ENCODE results near the gene LIMCH1. TPM values are rescaled to one million over a fixed set of nuclear protein-coding genes. Genes with fewer than 3 reads are reported as not detected.
A peak's percentile ranks its signal among the peaks of the same experiment; 100 is the strongest.
"Not testable (repeated sequence)": the region's sequence is repeated elsewhere in the genome, so short reads cannot be mapped to it uniquely, and the experiment has no call there.

Gene LIMCH1
- total RNA-seq, 8 experiments from 2014 or later = 42.1 to 385 (median 64.6) TPM

GRCh38 chr4:41686893-41687292 lies 148.9 kb downstream of the LIMCH1 start:
- H3K4me3 ChIP-seq = no peak overlapping the region
- no peak for ATAC-seq (replicated peaks in 6 of 8)
- 61 to 100% (median 95%) methylated on average over 3 to 8 of the region's 8 CpGs; no CpG with 5 or more reads in 1 of the 10 experiments for WGBS, 10 experiments
- no peak overlapping the region for H3K27ac ChIP-seq
- H3K4me1 ChIP-seq (replicated peaks in 1 of 2) = no peaks in the 10 kb centered on the region
- in situ Hi-C loops (cut with MboI; ENCODE audit: low pct_unique_long_range_greater_than_20kb in 2 of 9, low sequenced_read_pairs in 9 of 9, unreplicated experiment in 9 of 9) = loop anchor here in 3 of 9 experiments (25.0 kb wide), 1 partner anchor 200 kb away; no protein-coding TSS in a partner anchor

- ATAC-seq (replicated peaks in 6 of 8) = no peak
- Histone ChIP-seq H3K27ac (no peak overlapping the region), H3K4me3 (no peak overlapping the region), H3K4me1 (replicated peaks in 1 of 2) (peaks cover 0 to under 1% of the 10 kb centered on the region in 2 donors)
- in situ Hi-C loops (cut with MboI; ENCODE audit: low pct_unique_long_range_greater_than_20kb in 2 of 9, low sequenced_read_pairs in 9 of 9, unreplicated experiment in 9 of 9) = loop anchor here in 3 of 9 experiments (25.0 kb wide), 1 partner anchor 199 kb away; no protein-coding TSS in a partner anchor
- 80 to 100% (median 89%) methylated on average over 1 to 4 of the region's 5 CpGs; no CpG with 5 or more reads in 2 of the 10 experiments for WGBS, 10 experiments
Measured at GRCh38 chr4:41687971-41688370, 150.0 kb downstream of the LIMCH1 start.

DNA sequence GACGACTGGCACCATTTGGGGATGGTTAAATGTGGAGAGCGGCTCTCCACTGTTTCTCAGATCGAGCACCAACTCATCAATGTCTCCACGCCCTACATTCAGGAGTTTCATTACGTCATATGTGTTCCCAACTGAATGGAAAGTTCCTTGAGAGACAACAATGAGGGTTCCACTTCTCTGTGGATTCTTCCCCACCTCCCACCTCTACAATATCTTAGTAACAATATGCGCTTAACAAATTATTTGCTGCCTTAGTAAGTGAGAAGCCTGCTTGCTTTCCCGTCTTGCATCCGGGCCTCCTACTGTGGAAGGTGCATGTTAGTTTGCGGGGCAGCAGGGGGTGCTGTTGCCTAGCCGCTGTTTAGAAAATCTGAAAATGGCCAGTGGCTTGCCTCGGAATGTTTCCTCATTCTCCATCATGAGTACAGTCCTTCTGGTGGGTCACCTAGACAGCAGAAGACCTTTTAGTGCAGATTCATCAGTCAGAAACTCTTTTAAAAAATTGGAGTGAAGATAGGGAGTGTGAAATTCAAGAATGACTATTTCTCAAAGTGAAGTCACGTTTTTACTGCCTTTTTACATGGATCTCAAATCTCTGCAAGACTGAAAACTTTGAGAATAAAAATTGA lies 154.9 kb downstream of the LIMCH1 start:
- in situ Hi-C loops (cut with MboI; ENCODE audit: low pct_unique_long_range_greater_than_20kb in 2 of 9, low sequenced_read_pairs in 9 of 9, unreplicated experiment in 9 of 9) = loop anchor here in 7 of 9 experiments (5.0 to 25.0 kb wide), 3 partner anchors 189 to 194 kb away; no protein-coding TSS in a partner anchor
- WGBS, 10 experiments = 31 to 83% (median 52%) methylated on average over 1 to 10 of the region's 12 CpGs
- peak; percentile 66 to 93 (median 74) for ATAC-seq (replicated peaks in 6 of 8)
- no peak overlapping the region for H3K4me3 ChIP-seq
- H3K4me1 ChIP-seq (replicated peaks in 1 of 2) = peaks cover 0 to 2% of the 10 kb centered on the region in 2 donors
- H3K27ac ChIP-seq = no peak overlapping the region

DNA sequence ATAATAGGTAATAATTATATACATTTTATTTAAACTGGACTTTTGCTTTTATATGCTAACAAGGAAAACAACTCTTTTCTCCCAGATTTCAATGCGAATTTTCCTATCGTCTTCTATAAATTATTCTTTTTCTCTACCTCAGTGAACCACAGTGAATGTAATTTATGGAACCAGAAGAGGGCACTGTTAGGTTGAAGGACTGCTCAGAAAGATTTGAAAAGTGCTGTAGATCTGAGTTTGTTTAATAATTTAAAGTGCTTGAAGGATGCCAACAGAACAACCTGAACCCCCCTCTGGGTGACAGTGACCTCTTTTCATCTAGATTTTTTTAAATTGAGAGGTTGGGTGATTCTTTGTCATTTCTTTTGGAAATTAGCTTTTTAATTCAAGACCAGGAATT lies 155.7 kb downstream of the LIMCH1 start:
- WGBS, 10 experiments = 0 to 37% (median 13%) methylated on average over 1 to 2 of the region's 2 CpGs; no CpG with 5 or more reads in 1 of the 10 experiments
- H3K4me1 ChIP-seq (replicated peaks in 1 of 2) = peaks cover 0 to 2% of the 10 kb centered on the region in 2 donors
- in situ Hi-C loops (cut with MboI; ENCODE audit: low pct_unique_long_range_greater_than_20kb in 2 of 9, low sequenced_read_pairs in 9 of 9, unreplicated experiment in 9 of 9) = loop anchor here in 7 of 9 experiments (5.0 to 25.0 kb wide), 3 partner anchors 189 to 194 kb away; no protein-coding TSS in a partner anchor
- no peak overlapping the region for H3K27ac ChIP-seq
- ATAC-seq (replicated peaks in 6 of 8) = no peak
- H3K4me3 ChIP-seq = no peak overlapping the region

GRCh38 chr4:41696131-41696530 lies 158.2 kb downstream of the LIMCH1 start:
- WGBS, 10 experiments = 61 to 90% (median 72%) methylated on average over 1 to 3 of the region's 3 CpGs
- no peak overlapping the region for H3K4me3 ChIP-seq
- H3K27ac ChIP-seq = no peak overlapping the region
- H3K4me1 ChIP-seq (replicated peaks in 1 of 2) = peaks cover 0 to 2% of the 10 kb centered on the region in 2 donors
- ATAC-seq (replicated peaks in 6 of 8) = no peak
- in situ Hi-C loops (cut with MboI; ENCODE audit: low pct_unique_long_range_greater_than_20kb in 2 of 9, low sequenced_read_pairs in 9 of 9, unreplicated experiment in 9 of 9) = loop anchor here in 6 of 9 experiments (10.0 to 25.0 kb wide), 2 partner anchors 189 to 191 kb away; no protein-coding TSS in a partner anchor

DNA sequence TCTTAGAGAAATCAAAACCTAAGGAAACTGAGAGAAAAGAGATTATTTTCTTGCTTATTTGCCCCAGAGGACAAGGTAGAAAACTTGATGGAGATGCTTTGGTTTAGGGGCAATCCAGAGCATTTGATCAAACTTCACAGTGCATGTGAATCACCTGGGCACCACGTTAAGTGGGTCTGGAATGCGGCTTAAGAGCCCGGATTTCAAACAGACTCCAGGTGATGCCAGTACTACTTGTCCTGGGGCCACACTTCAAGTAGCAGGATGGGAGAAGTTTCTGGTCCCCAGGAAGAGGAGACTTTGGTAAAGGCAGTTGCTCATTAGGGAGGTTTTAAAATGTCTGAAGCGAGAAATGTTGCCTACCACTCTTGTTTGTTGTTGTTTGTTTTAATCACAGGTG lies 158.8 kb downstream of the LIMCH1 start:
- no peak for ATAC-seq (replicated peaks in 6 of 8)
- Histone ChIP-seq H3K27ac (no peak overlapping the region), H3K4me3 (no peak overlapping the region), H3K4me1 (replicated peaks in 1 of 2) (peaks cover 0 to 2% of the 10 kb centered on the region in 2 donors)
- WGBS, 10 experiments = 44 to 100% (median 80%) methylated on average over 1 to 4 of the region's 4 CpGs; no CpG with 5 or more reads in 2 of the 10 experiments
- in situ Hi-C loops (cut with MboI; ENCODE audit: low pct_unique_long_range_greater_than_20kb in 2 of 9, low sequenced_read_pairs in 9 of 9, unreplicated experiment in 9 of 9) = loop anchor here in 6 of 9 experiments (10.0 to 25.0 kb wide), 2 partner anchors 188 to 191 kb away; no protein-coding TSS in a partner anchor

DNA sequence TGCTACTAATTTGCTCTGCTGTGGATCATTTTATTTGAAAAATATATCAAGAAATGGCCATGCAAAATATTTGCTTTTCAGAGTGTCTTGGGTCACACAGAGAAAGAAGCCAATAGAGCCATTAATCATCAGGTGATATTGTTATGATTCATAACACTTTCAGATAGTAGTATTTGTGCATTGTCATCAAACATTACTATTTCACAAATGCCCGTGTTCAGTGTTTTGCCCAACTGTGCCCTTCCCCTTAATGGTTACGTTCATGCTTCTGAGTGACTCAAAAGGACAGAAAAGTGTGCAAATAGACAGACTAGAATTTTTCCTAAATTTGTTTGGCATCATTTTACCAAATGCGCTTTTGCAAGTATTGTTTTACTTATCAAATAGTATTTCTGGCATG lies 164.0 kb downstream of the LIMCH1 start:
- WGBS, 10 experiments = 0 to 100% (median 75%) methylated on average over 1 to 3 of the region's 3 CpGs
- no peaks in the 10 kb centered on the region for H3K4me1 ChIP-seq (replicated peaks in 1 of 2)
- ATAC-seq (replicated peaks in 6 of 8) = no peak
- in situ Hi-C loops (cut with MboI; ENCODE audit: low pct_unique_long_range_greater_than_20kb in 2 of 9, low sequenced_read_pairs in 9 of 9, unreplicated experiment in 9 of 9) = loop anchor here in 1 of 9 experiments (25.0 kb wide), 1 partner anchor 185 kb away; no protein-coding TSS in a partner anchor
- no peak overlapping the region for H3K4me3 ChIP-seq
- no peak overlapping the region for H3K27ac ChIP-seq

- Histone ChIP-seq H3K4me1 (replicated peaks in 1 of 2) (no peaks in the 10 kb centered on the region), H3K4me3 (no peak overlapping the region), H3K27ac (no peak overlapping the region)
- WGBS, 10 experiments = 17 to 90% (median 60%) methylated on average over 1 to 4 of the region's 4 CpGs; no CpG with 5 or more reads in 3 of the 10 experiments
- in situ Hi-C loops (cut with MboI; ENCODE audit: low pct_unique_long_range_greater_than_20kb in 2 of 9, low sequenced_read_pairs in 9 of 9, unreplicated experiment in 9 of 9) = loop anchor here in 1 of 9 experiments (25.0 kb wide), 1 partner anchor 185 kb away; no protein-coding TSS in a partner anchor
- peak in 3 of 8 experiments; percentile 38 to 52 (median 45) for ATAC-seq (replicated peaks in 6 of 8)
Measured at GRCh38 chr4:41702770-41703169, 164.8 kb downstream of the LIMCH1 start.

- Histone ChIP-seq H3K4me3 (no peak overlapping the region), H3K4me1 (replicated peaks in 1 of 2) (no peaks in the 10 kb centered on the region), H3K27ac (no peak overlapping the region)
- ATAC-seq (replicated peaks in 6 of 8) = no peak
- in situ Hi-C loops (cut with MboI; ENCODE audit: low pct_unique_long_range_greater_than_20kb in 2 of 9, low sequenced_read_pairs in 9 of 9, unreplicated experiment in 9 of 9) = loop anchor here in 1 of 9 experiments (25.0 kb wide), 1 partner anchor 184 kb away; no protein-coding TSS in a partner anchor
- WGBS, 10 experiments = 3 to 92% (median 83%) methylated on average over 1 to 3 of the region's 3 CpGs
Measured at GRCh38 chr4:41703785-41704184, 165.8 kb downstream of the LIMCH1 start.

DNA sequence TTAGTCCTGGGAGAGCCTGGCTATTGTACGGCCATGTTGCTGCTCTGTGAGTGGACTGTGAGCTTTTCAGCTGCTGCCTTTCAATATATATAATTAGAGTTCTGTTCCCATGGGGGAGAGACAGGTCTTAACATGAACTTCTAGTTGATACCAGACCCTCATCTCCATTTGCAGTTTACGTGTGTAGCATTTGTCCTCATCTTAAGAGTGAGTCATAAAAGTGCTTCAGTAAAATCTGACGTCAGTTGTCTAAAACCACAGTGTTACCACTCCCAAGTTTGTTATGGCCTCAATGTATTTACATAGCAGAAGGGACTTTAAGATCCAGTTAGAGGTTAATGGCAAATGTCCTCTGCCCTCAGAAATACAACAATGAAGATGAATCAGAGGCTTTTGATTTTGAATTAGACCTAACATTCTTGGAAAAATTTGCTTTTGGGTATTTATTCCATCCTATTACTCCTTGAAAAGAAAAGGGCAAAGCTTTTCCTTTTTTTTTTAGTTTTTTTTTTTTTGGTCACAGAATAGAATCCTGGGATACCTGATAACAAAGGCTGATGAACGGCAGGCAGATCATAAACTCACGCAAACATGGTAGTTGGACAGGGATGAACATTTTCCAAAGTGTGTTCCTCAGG lies 172.0 kb downstream of the LIMCH1 start:
- Histone ChIP-seq H3K4me1 (replicated peaks in 1 of 2) (peaks cover 0 to 5% of the 10 kb centered on the region in 2 donors), H3K4me3 (no peak overlapping the region), H3K27ac (no peak overlapping the region)
- in situ Hi-C loops (cut with MboI; ENCODE audit: low pct_unique_long_range_greater_than_20kb in 2 of 9, low sequenced_read_pairs in 9 of 9, unreplicated experiment in 9 of 9) = loop anchor here in 1 of 9 experiments (25.0 kb wide), 1 partner anchor 177 kb away; no protein-coding TSS in a partner anchor
- ATAC-seq (replicated peaks in 6 of 8) = peak in 7 of 8 experiments; percentile 40 to 99 (median 80)
- WGBS, 10 experiments = 36 to 81% (median 57%) methylated on average over 3 to 5 of the region's 5 CpGs

DNA sequence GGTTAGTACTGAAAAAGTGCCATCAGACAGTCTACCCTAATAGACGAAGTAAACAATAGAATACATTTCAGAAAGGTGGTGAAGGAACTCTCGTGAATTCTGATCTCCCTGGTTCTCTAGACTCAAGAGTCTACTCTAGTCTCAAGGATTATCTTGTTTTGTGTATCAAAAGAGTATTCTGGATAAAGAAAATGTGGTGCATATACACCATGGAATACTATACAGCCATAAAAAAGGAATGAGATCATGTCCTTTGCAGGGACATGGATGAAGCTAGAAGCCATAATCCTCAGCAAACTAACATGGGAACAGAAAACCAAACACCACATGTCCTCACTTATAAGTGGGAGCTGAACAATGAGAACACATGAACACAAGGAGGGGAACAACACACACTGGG lies 173.7 kb downstream of the LIMCH1 start:
- H3K4me1 ChIP-seq (replicated peaks in 1 of 2); ATAC-seq (replicated peaks in 6 of 8); H3K4me3 ChIP-seq; H3K27ac ChIP-seq: not testable (repeated sequence)
- WGBS, 10 experiments = 26 to 100% (median 86%) methylated on average over 1 to 2 of the region's 2 CpGs; no CpG with 5 or more reads in 1 of the 10 experiments
- in situ Hi-C loops (cut with MboI; ENCODE audit: low pct_unique_long_range_greater_than_20kb in 2 of 9, low sequenced_read_pairs in 9 of 9, unreplicated experiment in 9 of 9) = loop anchor here in 1 of 9 experiments (25.0 kb wide), 1 partner anchor 176 kb away; no protein-coding TSS in a partner anchor

- in situ Hi-C loops (cut with MboI; ENCODE audit: low pct_unique_long_range_greater_than_20kb in 2 of 9, low sequenced_read_pairs in 9 of 9, unreplicated experiment in 9 of 9) = loop anchor here in 1 of 9 experiments (25.0 kb wide), 1 partner anchor 175 kb away; no protein-coding TSS in a partner anchor
- 36 to 100% (median 85%) methylated on average over 2 to 3 of the region's 3 CpGs for WGBS, 10 experiments
- Histone ChIP-seq H3K4me3 (no peak overlapping the region), H3K4me1 (replicated peaks in 1 of 2) (peaks cover 0 to 5% of the 10 kb centered on the region in 2 donors), H3K27ac (no peak overlapping the region)
- no peak for ATAC-seq (replicated peaks in 6 of 8)
Measured at GRCh38 chr4:41712425-41712824, 174.5 kb downstream of the LIMCH1 start.

Measured in motor neuron (in vitro differentiated cells).